ENCODE results near the gene RASL12.
"Not testable (repeated sequence)": the region's sequence is repeated elsewhere in the genome, so short reads cannot be mapped to it uniquely, and the experiment has no call there.

The RASL12 gene

DNA sequence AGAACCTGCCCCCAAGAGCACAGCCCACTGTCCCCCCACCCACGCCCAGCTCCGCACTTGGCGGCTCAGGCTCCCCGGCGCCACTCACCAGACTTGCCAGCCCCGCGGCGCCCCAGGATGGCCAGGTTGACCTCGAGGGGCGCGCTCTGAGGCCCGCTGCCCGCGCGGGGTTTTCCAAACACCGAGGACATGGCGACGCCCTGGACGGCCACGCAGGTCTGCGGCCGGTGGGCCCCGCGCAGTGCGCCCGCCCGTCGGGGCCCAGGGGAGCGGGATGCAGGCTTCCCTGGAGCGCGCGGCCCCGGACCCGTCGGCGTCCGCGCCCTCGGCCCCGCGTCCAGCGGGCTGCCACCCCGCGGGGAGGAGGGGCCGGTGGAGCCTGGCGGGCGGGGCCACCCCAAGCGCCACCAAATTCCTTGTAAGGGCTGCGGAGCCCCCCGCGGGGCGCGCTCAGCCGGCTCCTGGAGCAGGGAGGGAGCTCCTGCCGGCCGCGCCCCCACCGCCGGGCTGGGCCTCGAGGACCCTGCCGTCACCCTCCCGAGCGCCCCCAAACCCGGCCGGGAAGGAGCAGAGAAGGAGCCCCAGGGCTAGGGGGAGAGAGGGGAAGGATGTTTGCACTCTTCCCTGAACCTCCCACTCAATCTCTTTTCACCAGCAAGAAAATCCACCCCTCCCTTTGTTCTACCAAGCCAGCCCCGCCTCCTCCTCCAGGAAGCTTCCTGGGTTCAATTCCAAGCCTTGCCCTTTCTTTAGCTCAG lies at the start of gene RASL12:
Gene RASL12, minus strand, starts transcription at position 347 of the 758 bp plus-strand sequence. Its CDS starts 156 bp downstream, at position 191.
- DNase-seq, result peak in 1 of 56 donors; percentile 42

DNA sequence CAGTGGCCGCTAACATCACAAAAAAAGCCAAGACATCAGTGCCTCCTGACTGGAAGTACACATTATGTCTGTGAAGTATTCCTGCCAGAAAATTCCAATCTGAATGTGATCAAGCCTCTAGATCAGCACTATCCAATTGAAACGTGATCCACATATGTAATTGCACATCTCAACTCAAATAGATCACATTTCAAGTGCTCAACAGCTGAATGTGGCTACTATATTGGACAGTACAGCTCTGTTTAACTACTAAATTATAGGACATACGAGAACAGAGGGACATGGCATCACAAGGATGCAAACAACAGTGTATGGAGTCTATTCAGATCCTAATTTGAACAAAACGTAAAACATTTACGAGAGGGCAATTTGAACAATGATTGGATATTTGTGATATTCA lies 47.8 kb upstream of the RASL12 start:
- DNase-seq, result no peak

- DNase-seq, result no peak
These were observed 47.3 kb upstream of the RASL12 start, which contains the start of gene UBAP1L for GRCh38 chr15:65115086-65115485. UBAP1L (minus strand) TSS chr15:65115200; CDS start chr15:65106215, 8,985 bp downstream.

DNA sequence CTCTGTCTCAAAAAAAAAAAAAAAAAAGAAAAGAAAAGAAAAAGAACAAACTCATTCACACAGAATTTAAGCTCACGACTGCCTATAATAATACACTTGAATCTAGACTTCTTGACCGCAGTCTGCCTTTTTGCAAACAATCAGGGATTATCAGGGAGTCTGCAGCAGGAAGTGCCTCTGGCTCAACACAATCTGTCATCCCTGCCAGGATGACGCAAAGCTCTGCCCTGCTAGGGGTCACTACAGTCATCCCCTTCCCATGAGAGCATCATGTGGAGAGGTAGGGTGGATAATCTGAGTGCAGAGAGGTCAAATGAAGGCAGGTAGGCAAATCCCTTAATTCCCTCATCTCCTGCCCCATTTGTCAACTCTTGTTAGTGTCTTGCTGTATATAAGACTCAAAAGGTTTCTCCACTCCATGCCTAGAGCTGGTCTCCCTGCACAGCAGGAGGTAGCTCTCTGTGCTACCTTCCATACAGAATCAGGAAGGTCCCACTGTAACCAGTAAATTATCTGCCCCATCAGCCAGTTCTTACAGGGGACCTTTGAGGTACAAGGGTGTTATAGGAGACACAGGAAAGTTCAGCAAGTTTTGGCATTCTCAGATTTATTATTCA lies 43.0 kb upstream of the RASL12 start:
- DNase-seq, result no peak

- no peak for DNase-seq
These were observed 38.3 kb upstream of the RASL12 start for GRCh38 chr15:65106011-65106590.

- DNase-seq, result no peak
These were observed 37.2 kb upstream of the RASL12 start for GRCh38 chr15:65105038-65105437.

GRCh38 chr15:65102912-65103311 lies 35.1 kb upstream of the RASL12 start:
- no peak for DNase-seq

- no peak for DNase-seq
These were observed 34.3 kb upstream of the RASL12 start for GRCh38 chr15:65101891-65102708.

- peak in 36 of 56 donors; percentile 12 to 78 (median 41) for DNase-seq
These were observed 33.7 kb upstream of the RASL12 start for GRCh38 chr15:65101411-65101890.

GRCh38 chr15:65100442-65100841 lies 32.7 kb upstream of the RASL12 start:
- no peak for DNase-seq

DNA sequence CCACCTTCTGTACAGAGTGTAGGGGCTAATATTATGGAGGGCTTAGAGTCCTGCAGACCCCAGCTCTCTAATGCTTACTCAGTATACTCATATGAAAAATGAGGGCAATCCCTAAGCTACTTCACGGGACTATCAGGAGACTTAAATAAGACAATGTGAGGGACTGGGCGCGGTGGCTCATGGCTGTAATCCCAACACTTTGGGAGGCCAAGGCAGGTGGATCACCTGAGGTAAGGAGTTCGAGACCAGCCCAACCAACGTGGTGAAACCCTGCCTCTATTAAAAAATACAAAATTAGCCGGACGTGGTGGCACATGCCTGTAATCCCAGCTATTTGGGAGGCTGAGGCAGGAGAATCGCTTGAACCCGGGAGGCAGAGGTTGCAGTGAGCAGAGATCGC lies 32.0 kb upstream of the RASL12 start:
- DNase-seq, result not testable (repeated sequence)

- no peak for DNase-seq
These were observed 31.5 kb upstream of the RASL12 start for GRCh38 chr15:65099336-65099735.

- no peak for DNase-seq
These were observed 30.0 kb upstream of the RASL12 start for GRCh38 chr15:65097651-65098263.

GRCh38 chr15:65096481-65097385 lies 28.9 kb upstream of the RASL12 start:
- DNase-seq, result no peak

GRCh38 chr15:65095747-65096104 lies 27.9 kb upstream of the RASL12 start:
- DNase-seq, result no peak

GRCh38 chr15:65095011-65095746 lies 27.4 kb upstream of the RASL12 start:
- DNase-seq, result no peak

GRCh38 chr15:65094294-65094995 lies 26.7 kb upstream of the RASL12 start:
- peak in 2 of 56 donors; percentile 18 to 42 for DNase-seq

DNA sequence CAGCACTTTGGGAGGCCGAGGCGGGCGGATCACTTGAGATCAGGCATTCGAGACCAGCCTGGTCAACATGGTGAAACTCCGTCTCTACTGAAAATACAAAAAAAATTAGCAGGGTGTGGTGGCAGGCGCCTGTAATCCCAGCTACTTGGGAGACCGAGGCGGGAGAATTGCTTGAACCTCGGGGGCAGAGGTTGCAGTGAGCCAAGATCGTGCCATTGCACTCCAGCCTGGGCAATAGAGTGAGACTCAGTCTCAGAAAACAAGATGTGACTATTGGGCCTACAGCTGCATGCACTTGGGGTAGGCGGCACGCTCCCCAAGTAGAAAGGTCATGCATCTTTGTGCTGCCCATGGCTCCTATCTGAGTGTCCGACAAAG lies 26.0 kb upstream of the RASL12 start:
- not testable (repeated sequence) for DNase-seq
